Activated CD4-positive, CD25-positive, alpha-beta regulatory T cell treated with anti-CD3 and anti-CD28 coated beads, Interleukin-2, amount 50 U/mL, for 16 hours (primary cell): ENCODE results near the gene FSTL4.
"Not testable (repeated sequence)": the region's sequence is repeated elsewhere in the genome, so short reads cannot be mapped to it uniquely, and the experiment has no call there.

Experiments
- DNase-seq: peaks from one replicate; pipeline ENCODE4 v3.0.0-alpha.2; 2020; ENCODE audit warnings: low read depth, low spot score

The FSTL4 gene

DNA sequence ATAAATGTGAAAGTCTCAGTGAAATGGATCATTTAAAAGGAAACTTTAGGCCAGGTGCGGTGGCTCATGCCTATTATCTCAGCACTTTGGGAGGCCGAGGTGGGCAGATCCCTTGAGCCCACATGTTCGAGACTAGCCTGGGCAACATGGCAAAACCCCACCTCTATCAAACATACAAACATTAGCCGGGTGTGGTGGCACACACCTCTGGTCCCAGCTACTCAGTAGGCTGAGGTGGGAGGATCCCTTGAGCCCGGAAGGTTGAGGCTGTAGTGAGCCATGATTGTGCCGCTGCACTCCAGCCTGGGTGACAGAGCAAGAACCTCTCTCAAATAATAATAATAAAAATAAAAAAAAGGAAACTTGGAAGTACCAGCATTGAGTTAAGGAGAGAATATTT, 384.4 kb downstream of the FSTL4 start:
- no peak for DNase-seq

DNA sequence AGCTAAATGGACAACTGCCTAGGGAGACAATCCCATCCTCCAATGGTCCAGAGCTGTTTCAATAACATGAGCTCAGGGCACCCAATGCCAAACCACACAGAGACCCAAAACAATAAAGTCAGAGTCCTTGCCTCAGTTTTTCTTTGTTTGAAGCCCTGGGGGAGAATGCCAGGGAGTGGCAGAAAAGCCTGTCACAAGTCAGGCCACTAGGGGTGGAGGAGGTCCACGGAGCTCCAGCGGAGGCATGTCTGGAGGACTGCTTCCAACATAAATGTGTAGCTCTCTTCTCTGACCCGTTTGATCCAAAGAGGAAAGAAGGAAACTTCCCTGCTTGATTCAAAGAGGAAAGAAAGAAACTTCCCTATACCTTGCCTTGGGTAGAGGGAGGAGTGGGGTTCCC, 385.3 kb downstream of the FSTL4 start:
- no peak for DNase-seq

DNA sequence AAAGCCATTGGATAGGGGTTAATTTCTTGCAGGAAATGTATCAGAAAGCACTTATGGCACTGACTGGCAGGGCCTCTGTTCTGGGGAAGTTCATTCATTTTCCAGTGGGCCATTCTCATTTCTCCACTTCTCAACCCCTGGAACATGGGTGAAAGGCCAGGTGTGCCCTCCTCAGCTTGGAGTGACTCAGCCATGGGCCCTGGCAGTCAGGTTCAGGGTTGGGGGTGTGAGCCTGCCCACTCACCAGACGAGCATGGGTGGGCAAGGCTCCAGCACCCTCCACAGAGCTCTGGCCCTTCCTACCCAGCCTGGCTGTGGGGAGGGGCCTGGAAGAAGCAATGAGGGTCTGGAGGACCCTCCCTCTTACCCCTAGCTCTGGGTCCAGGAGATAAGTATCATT, 386.2 kb downstream of the FSTL4 start:
- DNase-seq, result no peak

DNA sequence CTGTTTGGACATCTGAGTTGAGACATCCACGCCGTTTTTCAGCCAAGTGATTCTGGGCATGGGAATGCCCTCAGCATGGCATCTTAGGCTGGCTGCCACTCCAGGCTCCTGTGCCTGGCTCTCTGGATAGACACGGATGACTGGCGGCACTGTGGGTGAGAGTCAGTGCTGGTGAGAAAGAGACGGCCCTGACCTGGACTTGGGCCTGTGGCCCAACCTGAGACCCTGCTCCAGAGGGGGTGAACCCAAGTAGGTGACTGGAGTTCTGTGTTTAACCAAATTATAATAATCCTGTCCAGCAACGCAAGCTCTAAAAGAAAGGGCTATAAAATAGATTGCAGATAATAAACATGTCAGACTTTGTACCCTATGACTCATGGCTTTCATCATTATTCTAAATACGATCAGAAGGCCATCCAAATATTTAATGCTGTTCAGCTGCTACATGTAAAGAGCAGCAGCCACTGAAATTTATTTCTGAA, 386.6 kb downstream of the FSTL4 start:
- no peak for DNase-seq

DNA sequence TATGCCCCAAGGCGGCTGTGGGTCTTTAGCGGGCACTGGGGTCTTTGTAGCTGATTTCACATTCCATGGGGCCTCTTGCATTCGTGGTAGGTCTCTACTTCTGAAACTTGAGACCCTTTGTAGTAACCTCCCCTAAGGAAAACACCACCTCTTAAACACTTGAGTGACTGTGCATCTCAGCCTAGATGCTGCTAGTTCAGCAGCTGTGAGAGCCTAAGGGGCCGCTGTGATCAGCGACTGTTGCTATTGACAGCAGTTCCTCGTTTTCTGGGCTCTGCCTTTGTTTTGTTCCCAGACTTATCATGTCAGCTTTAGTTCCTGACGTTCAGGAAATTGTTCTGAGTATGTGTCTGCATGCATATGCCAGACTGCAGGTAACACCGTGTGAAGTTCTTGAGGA, 389.4 kb downstream of the FSTL4 start:
- DNase-seq, result no peak

DNA sequence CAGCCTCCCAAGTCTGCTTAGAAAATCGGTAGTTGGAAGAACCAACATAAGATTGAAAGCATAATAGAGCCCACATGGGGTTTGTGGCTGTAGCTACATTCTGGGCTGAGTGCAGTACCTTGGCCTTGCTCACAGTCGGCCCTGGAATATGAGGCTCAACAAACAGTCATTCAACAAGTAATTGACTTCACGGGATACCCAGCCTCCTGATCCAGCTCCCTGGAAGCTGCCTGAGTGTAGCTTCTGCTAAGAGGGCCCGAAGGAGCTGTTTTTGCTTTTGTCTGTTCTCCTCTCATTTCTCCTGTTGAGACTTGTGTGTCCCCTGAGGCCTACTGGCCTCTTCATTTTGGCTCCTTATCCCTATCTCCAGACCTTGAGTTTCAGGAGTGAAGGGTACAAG, 389.8 kb downstream of the FSTL4 start:
- DNase-seq, result no peak

DNA sequence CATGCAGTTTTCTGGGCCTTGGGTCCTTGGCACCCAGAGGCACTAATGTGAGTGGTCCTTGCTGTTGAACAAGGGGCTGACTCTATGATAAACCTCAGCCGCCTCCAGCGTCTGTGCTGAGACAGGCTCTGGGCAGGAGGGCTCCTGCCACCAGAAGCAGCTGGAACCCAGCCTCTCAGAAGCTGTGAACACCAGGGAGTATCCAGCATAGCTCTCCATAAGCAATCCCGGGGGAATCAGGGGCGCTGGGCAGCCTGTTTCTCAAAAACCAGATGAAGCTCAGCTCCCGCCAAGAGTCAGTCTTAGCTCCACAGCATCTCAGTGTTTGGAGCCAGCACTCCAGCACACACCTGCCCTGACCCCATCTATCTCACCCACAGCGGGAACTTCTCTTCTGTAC, 390.3 kb downstream of the FSTL4 start:
- no peak for DNase-seq

DNA sequence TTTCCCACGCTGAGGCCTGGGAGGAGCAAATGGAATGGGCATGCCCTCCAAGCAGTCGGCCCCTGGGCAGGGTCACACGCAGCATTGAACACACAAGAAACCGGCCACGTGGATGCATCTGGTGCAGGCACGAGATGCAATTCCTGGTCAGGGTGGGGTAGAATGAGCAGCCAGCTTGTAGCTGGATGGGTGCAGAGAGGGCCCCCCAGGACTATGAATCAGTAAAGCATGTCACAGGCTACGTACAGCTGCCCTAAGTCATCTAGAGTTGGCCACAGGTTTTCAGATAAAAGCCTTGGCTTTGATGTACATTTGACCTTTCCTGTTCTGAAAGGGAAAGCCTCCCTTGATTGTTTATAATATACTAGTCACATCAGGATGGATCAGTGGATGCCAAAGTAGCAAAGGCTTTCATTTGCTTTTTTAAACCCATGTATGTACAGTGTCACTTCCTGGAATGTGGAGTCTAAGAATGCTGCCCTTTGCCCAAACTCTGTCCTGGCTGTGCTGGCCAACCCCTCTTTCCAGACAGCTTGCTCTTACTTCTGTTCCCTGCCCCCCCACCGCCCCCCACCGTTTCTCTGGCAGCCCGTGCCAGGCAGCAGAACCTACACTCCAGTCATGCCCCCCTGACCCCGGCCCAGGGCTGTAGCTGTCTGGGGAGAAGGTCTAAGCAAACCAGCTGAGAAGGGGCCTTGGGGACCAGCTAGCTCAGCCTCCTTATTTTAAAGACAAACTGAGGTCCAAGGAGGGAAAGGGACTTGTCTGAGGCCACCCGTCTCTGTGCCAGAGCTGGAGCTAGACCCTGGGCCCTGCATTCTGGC, 391.3 kb downstream of the FSTL4 start:
- DNase-seq, result no peak

DNA sequence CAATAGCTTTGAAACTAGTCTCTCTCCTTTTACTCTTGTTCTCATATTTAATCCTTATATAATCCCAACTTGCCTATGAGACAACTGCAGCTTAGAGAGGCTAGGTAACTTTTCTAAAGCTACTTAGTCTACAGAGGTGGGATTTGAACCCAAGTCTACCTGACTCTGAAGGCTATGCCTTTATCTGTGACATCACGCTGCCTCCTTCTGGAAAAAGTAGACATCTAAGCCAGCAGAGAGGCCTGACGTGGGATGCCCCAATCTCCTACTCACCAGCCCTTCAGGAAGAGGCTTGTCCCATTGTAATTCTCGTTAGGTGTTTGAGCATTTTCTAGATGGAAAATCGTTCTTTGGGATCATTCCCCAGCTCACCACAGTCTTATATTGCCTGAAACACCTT, 393.0 kb downstream of the FSTL4 start:
- DNase-seq, result no peak

DNA sequence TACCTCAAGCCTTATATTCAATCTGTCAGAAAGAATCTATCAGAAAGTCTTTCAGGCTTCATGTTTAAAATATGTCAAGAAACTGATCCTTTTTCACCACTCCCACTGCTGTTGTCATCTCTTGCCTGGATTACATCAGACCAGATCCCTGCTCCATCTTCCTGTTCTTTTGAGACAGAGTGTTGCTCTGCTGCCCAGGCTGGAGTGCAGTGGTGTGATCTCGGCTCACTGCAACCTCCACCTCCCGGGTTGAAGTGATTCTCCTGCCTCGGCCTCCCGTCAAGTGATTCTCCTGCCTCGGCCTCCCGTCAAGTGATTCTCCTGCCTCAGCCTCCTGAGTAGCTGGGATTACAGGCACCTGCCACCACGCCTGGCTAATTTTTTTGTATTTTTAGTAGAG, 396.2 kb downstream of the FSTL4 start:
- DNase-seq, result not testable (repeated sequence)

DNA sequence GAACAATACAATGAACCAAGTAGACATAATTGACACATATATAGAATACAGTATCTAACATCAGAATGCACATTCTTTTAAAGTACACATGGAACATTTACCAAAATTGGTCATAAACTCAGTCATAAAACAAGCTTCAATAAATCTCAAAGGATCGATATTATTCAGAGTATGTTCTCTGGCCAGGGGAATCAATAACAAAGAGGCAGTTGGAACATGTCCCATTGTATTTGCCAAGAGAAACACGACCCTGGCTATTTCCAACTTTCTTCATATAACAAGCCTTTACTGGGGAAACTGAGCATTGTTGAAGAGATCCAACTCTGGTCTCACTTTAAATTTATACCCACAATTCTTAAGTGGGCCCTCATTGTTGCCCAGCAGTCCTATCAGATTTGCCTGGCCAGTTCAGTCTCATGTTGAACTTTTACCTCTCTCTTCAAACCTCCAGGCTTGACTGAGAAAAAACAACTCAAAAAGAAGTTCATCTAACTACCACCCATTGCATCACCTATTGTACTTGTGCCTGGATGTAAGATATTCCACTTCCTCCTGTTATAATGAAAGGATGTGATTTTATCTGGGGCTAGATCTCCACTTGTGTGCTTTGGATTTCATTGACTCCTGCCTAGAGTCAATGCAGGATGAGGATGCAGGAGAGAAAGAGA, 398.1 kb downstream of the FSTL4 start:
- DNase-seq, result no peak

DNA sequence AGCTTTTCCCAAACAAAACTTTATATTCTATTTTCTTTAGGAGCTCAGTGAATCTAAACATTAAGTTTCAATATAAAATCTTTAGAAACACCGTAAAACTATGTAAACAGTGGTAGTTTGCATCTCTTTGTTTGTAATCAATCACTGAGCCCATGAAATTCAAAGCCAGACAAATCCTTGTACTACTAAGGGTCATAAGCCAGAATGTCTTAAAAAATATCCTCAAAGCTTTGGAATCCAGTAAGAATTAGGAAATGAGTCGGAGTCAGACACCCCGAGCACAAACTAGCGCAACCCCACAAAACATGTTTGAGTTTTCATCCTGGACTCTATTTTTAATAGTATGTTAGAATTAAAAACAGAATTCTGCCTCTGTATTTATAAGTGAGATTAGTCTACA, 406.7 kb downstream of the FSTL4 start:
- no peak for DNase-seq

DNA sequence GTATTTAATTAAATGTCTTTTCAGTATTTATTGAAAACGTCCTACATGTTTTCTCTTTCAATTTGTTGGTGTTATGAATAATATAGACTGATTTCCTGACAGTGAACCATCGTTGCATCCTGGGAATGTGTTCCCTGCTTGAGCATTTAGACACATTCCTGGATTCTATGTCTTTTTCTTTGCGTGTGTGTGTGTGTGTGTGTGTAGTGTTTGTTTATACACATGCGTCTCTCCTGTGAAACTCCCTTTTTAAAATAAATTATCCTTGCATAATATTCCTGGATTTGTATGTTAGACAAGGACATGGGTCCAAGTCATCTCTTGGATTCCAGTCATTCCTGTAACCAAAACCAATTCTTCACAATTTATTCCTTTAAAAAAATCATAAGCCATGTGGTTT, 407.1 kb downstream of the FSTL4 start:
- DNase-seq, result no peak

DNA sequence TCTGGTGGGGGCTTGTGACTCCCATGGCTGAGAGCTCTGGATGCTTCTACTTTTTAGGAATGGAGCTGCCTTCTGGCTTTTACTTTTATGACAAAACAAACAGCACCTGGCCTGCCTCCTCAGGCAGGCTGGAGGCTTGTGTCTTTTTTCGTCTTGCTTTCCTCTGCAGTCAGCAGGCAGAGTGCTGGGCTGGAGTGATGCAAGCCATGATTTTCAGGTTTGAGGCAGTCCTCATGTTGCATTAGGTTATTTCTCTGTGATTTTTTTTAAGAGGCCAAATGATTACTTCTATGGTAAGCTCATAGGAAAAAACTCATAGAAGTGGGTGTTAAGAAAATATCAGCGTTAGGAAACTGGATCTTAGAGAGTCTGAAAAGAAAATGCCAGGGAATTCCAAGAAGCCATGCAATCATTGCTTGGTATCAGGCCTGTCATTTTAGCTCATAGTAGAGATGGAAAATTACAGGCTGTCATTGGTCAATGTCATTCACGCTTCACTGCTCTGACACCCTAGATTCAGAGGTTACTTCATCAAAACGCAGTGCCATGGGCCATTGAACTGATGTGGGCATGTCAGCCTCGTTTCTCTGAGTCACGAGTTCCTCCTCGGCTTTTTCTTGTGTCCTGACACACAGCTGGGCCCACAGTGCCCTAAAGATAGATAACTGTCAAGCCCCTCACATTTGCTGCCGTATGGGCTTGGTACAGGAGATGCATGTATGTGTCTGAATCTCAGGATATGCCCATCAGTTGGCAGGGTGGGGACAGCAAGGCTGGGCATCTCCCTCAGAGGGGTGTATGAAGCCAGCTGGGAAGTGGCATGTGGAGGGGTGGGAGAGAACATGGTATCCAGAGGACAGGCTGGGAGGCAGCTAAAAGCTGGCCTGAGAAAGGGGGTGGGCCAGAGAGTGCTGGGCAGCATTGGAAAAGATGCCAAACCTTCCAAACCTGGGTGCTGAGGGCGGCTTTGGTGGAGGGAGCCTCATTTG, 408.7 kb downstream of the FSTL4 start:
- no peak for DNase-seq

DNA sequence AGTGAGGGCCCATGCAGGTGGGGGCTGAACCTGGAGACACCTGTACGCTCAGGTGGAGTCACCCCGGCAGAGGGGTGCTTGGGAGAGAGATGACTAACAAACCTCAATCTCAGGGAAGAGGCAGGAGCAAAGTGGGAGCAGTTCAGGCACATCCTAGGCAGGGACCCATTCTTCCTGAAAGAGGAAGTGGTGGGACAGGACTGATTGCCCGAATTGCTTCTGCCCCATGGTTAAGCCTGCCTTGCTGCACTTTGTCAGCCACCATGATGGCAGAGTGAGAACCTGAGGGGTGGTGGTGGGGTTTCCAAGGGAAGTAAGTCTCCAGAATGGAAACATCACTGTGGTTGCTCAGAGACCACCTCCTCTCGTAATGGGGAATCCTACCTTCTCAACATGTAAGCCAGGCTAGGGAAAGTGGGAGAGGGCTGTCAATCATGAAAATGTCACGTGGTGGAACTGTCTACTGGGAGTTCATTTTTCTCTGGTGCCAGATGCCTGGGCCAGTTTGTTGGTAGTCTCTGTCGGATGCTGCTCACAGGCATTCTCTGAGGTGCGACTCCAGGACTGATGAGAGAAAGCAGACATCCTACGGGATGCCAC, 410.2 kb downstream of the FSTL4 start:
- no peak for DNase-seq

DNA sequence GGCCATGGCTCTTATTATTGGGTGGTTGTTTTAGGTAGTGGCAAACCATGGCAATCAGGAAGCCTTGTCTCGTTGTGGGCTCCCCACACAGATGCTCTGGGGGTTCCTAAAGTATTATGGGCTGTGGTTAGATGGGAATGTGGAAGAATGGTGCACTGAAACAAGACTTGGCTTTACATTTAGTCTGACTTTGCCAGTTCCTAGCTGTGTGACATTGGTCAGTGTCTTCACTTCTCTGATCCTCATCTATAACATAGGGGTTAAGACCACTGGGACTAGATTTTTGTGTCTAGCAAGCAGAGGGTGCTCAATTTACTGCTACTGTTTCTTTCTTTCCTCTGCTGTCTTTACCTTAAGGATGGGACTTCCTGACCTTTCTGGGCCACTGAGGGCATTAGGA, 411.0 kb downstream of the FSTL4 start:
- no peak for DNase-seq

DNA sequence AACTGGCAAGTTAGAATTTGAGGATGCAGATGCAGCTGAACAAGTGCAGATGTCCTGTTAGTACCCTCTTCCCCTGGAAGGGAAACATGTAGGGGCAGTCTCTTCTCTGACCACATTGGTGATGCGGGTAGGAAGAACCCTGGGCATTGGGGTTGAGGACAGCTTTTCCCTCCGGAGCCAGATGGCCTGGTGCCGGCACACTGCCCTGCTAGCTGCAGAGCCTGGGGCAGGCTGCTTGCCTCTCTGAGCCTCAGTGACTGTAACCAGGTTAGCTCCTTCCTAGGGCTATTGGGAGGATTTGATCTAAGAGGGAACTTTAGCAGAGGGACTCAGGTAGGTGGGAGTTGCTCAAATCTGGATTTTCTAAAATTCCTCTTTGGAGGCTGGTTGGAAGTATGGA, 412.1 kb downstream of the FSTL4 start:
- DNase-seq, result no peak

DNA sequence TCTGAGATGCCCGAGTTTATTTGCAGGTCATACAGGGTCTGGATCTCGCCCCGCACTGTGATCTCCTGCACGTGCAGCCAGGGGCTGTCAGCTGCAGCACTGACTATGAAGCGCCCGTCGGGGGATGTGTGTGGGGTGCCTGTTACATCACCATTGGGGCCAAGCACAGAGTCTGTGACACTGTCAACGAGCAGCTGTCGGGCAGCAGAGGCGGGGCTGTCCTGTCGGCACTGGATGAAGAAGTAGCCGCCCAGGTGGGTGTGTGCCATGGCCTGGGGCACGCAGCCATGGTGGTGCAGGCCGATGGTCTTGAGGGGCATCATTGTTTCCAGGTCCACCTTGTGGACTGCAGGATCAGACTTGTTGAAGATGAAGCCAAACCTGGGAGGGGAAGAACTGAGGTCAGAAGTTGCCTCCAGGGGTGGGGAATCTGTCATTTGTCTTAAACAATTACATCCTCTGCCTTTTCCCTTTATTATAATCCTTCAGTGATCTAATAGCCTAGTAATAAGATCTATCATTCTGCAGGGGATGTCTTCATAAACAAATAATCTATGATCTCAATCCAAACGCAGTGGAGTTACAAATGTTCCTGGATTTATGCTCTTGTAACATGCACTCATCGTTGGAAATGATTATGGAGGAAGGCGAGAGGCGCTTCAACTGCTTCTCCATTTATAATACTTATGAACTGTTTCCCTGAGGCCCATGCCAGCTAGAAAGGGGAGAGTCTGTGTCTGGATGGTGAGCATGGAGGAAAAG, 412.7 kb downstream of the FSTL4 start:
- DNase-seq, result no peak

DNA sequence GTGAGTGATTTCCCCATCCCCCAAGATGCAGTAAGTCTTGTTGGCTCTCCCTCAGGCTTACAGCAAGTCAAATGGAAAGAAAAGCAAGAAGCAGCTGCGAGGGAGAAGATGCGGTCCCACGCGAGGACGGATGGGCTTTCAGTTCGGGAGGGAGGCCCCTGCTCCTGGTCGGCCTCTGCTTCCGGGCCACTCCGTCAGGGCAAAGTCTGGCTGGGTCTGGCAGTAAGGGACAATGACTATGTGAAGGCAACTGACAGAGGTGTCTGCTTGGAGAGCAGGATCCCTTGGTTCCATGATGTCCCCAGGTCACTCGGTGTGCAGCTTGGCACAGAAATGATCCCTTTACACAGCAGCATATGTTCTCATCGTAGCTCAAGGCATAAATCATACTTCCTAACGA, 413.8 kb downstream of the FSTL4 start:
- DNase-seq, result no peak

DNA sequence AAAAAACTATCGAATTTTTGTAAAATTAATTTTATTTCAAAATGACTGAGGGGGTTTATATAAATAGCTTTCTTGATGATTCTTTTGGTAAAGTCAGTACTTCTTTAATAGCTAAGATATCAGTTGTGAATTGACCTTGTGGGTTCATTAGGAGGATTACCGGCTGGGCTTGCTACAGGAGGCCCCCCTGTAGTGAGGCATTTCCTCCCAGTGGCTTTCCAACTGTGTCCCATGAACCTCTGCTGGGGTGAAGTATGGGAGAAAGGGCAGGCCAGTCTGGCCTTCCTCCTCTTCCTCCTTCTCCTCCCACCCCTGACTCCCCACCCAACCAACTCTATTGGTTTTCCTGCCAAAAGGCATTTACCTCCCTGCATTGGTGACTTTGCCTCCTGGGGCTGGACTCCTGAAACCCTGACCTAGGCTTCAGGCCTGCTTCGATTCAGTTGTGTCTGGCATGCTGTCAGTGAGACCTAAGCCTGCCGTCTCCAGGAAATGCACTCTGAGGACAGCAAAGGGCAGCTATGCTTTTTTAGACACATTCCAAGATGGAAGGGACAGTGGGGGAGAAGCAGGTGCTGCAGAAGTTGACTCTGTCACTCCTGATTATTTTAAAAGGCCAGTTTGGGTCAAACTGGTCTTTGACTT, 415.8 kb downstream of the FSTL4 start:
- no peak for DNase-seq
